ENCODE measurements around the gene ELFN2. TPM values are rescaled to one million over a fixed set of nuclear protein-coding genes. Genes with fewer than 3 reads are reported as not detected.

ELFN2 gene
- total and polyA plus RNA-seq, 8 donors = 0.19 to 2.1 (median 1.1) TPM

- FAIRE-seq (no peak), ATAC-seq (peak in 1 of 4 donors; percentile 5), DNase-seq (no peak)
- Histone ChIP-seq H3K27ac (no peak overlapping the region), H3K4me3 (no peak overlapping the region), H3K27me3 (peaks cover 0 to 13% (median 0%) of the 10 kb centered on the region in 4 donors), H3K4me1 (no peaks in the 10 kb centered on the region), H3K9me3 (no peaks in the 10 kb centered on the region), H3K36me3 (no peaks in the 10 kb centered on the region)
- 59 to 67% methylated on average over 8 of the region's 8 CpGs for WGBS, 2 donors
- intact Hi-C loops (cut with DNase I) = no loop called here
- TF ChIP-seq CTCF (IDR thresholded peaks at IDR 0.05) = no peak
Observed at GRCh38 chr22:37417677-37418348, 9.5 kb downstream of the ELFN2 start.

GRCh38 chr22:37417264-37417663 is 10.0 kb downstream of the ELFN2 start:
- no peaks in the 10 kb centered on the region for H3K4me1 ChIP-seq
- 60% methylated on average over 7 of the region's 7 CpGs for WGBS, 2 donors
- H3K4me3 ChIP-seq = no peak overlapping the region
- no peak for TF ChIP-seq CTCF (IDR thresholded peaks at IDR 0.05)
- no peaks in the 10 kb centered on the region for H3K9me3 ChIP-seq
- peaks cover 0 to 13% (median 0%) of the 10 kb centered on the region in 4 donors for H3K27me3 ChIP-seq
- H3K36me3 ChIP-seq = no peaks in the 10 kb centered on the region
- no peak overlapping the region for H3K27ac ChIP-seq
- intact Hi-C loops (cut with DNase I) = no loop called here
- ATAC-seq (no peak), FAIRE-seq (no peak), DNase-seq (no peak)

- intact Hi-C loops (cut with DNase I) = no loop called here
- no peak for TF ChIP-seq CTCF (IDR thresholded peaks at IDR 0.05)
- ATAC-seq (peak in 3 of 4 donors; percentile 60 to 65 (median 63)), DNase-seq (peak in 1 of 6 donors; percentile 52), FAIRE-seq (no peak)
- no peaks in the 10 kb centered on the region for H3K36me3 ChIP-seq
- no peaks in the 10 kb centered on the region for H3K4me1 ChIP-seq
- no peaks in the 10 kb centered on the region for H3K9me3 ChIP-seq
- H3K27me3 ChIP-seq = peaks cover 0 to 9% (median 0%) of the 10 kb centered on the region in 4 donors
- 28 to 35% methylated on average over 14 of the region's 14 CpGs for WGBS, 2 donors
- H3K4me3 ChIP-seq = no peak overlapping the region
- no peak overlapping the region for H3K27ac ChIP-seq
Observed at GRCh38 chr22:37416827-37417226, 10.5 kb downstream of the ELFN2 start.

DNA sequence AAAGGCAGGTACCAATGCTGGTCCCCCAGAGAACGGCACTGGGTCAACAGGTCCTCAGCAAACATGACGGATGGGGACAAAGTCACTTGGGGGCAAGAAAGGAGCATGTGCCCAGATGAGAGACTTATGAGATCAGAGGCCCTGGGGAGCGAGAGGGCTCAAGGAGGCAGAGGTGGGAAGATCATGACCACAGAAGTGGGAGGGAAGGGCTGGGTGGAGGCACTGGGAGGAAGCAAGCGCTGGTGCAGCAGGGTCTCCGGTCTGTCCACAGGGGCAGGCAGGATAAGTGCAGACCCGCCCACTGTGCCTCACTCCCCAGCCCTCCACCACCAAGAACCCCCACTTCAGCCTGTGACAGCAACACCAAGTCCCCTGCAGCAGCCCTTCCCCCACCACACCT is 10.9 kb downstream of the ELFN2 start:
- Histone ChIP-seq H3K4me1 (no peaks in the 10 kb centered on the region), H3K36me3 (no peaks in the 10 kb centered on the region), H3K9me3 (no peaks in the 10 kb centered on the region), H3K4me3 (no peak overlapping the region), H3K27ac (no peak overlapping the region), H3K27me3 (peaks cover 0 to 6% (median 0%) of the 10 kb centered on the region in 4 donors)
- no peak for DNase-seq
- no peak for FAIRE-seq
- WGBS, 2 donors = 46% methylated on average over 5 to 6 of the region's 6 CpGs
- no peak for TF ChIP-seq CTCF (IDR thresholded peaks at IDR 0.05)
- intact Hi-C loops (cut with DNase I) = no loop called here
- ATAC-seq = no peak

DNA sequence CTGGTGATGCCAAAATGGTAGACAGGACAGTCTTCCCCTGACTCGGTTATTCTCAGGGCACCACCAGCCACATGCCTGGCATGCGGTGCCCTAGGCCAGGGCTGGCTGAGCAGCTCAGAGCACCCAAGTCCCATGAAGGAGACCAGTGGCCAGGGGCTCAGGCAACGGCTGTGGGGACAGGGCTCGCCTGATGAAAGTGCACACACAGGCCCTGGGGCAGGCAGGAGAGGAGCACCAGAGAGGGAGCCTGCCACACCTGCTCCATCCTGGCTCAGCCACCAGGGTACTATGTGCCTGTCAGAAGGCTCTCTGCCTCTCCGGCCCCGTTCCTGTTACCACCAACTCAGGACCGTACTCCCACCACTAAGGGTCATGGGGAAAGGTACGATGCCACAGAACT is 12.1 kb downstream of the ELFN2 start:
- no peak for ATAC-seq
- Histone ChIP-seq H3K9me3 (no peaks in the 10 kb centered on the region), H3K27ac (no peak overlapping the region), H3K4me1 (no peaks in the 10 kb centered on the region), H3K4me3 (no peak overlapping the region), H3K36me3 (no peaks in the 10 kb centered on the region), H3K27me3 (no peaks in the 10 kb centered on the region)
- 76 to 81% methylated on average over 8 of the region's 8 CpGs for WGBS, 2 donors
- no peak for DNase-seq
- intact Hi-C loops (cut with DNase I) = no loop called here
- TF ChIP-seq CTCF (IDR thresholded peaks at IDR 0.05) = no peak
- FAIRE-seq = no peak

Measured in pancreas (tissue), 10 donors.